Measurements from ENCODE around the gene PLXNB3.

The PLXNB3 gene

GRCh38 chrX:153733651-153734240 is 30.3 kb upstream of the PLXNB3 start:
- H3K4me3 ChIP-seq (ENCODE audit: low read length), result no peak overlapping the region
- no peak for DNase-seq (ENCODE audit: low read depth)
- TF ChIP-seq CTCF (IDR thresholded peaks at IDR 0.05; ENCODE audit: insufficient read depth, low read depth, low read length, missing control alignments), result no peak

- DNase-seq (ENCODE audit: low read depth), result no peak
- no peak overlapping the region for H3K4me3 ChIP-seq (ENCODE audit: low read length)
- TF ChIP-seq CTCF (IDR thresholded peaks at IDR 0.05; ENCODE audit: insufficient read depth, low read depth, low read length, missing control alignments), result no peak
These were observed 29.2 kb upstream of the PLXNB3 start for GRCh38 chrX:153734871-153735270.

GRCh38 chrX:153735274-153735673 is 28.8 kb upstream of the PLXNB3 start:
- TF ChIP-seq CTCF (IDR thresholded peaks at IDR 0.05; ENCODE audit: insufficient read depth, low read depth, low read length, missing control alignments), result peak; percentile 18
- no peak for DNase-seq (ENCODE audit: low read depth)
- no peak overlapping the region for H3K4me3 ChIP-seq (ENCODE audit: low read length)

GRCh38 chrX:153736071-153736820 is 27.8 kb upstream of the PLXNB3 start:
- TF ChIP-seq CTCF (IDR thresholded peaks at IDR 0.05; ENCODE audit: insufficient read depth, low read depth, low read length, missing control alignments), result no peak
- DNase-seq (ENCODE audit: low read depth), result no peak
- no peak overlapping the region for H3K4me3 ChIP-seq (ENCODE audit: low read length)

GRCh38 chrX:153736871-153737441 is 27.1 kb upstream of the PLXNB3 start:
- DNase-seq (ENCODE audit: low read depth), result no peak
- no peak for TF ChIP-seq CTCF (IDR thresholded peaks at IDR 0.05; ENCODE audit: insufficient read depth, low read depth, low read length, missing control alignments)

GRCh38 chrX:153738056-153738605 is 25.9 kb upstream of the PLXNB3 start:
- H3K4me3 ChIP-seq (ENCODE audit: low read length), result no peak overlapping the region
- no peak for TF ChIP-seq CTCF (IDR thresholded peaks at IDR 0.05; ENCODE audit: insufficient read depth, low read depth, low read length, missing control alignments)
- DNase-seq (ENCODE audit: low read depth), result no peak

More at GRCh38 chrX:153736871-153737441, 27.1 kb upstream of the PLXNB3 start:
- H3K4me3 ChIP-seq (ENCODE audit: low read length), result no peak overlapping the region

Data from epithelial cell of esophagus (primary cell).